Islet precursor cell (in vitro differentiated cells): ENCODE results near the gene SLC39A1.
"Not testable (repeated sequence)": the region's sequence is repeated elsewhere in the genome, so short reads cannot be mapped to it uniquely, and the experiment has no call there.

Experiments used
- DNase-seq: peaks from one replicate; pipeline ENCODE4 v3.0.0-alpha.2; 2018

The SLC39A1 gene

DNA sequence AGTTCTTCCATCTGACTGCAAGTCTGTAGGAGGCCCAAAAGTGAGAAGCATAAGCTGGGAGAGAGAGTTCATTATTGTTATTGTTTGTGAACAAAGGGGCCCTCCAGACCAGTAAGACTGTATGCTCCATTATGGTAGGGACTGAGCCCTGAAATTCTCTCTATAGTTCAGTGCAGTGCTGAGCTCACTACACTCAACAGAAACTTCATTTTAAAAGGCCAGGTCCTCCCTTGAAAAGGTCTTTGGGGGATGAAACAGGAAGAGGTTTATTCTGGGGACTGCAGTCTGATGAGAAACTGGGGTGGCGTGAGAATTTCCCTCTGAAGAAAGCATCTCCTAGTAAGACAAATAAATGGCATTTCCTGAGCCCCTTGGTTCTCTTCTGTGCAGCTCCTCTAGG lies 35.1 kb downstream of the SLC39A1 start:
- no peak for DNase-seq

DNA sequence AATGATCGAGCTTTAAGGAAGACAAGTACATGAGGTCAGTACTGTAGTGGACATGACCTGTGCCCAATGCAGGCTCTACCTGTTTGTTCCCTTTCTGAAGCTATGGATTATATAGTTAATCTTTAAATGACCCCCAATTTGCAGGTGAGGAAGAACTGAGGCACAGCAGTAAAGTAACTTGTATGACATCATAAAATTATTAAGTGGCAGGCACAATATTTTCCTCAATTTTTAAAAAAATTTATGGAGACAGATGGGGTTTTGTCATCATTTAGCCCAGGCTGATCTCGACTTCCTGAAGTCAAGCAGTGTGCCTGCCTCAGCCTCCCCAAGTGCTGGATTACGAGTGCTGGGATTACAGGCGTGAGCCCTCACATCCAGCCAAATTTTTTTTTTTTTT lies 36.9 kb downstream of the SLC39A1 start:
- DNase-seq: no peak

DNA sequence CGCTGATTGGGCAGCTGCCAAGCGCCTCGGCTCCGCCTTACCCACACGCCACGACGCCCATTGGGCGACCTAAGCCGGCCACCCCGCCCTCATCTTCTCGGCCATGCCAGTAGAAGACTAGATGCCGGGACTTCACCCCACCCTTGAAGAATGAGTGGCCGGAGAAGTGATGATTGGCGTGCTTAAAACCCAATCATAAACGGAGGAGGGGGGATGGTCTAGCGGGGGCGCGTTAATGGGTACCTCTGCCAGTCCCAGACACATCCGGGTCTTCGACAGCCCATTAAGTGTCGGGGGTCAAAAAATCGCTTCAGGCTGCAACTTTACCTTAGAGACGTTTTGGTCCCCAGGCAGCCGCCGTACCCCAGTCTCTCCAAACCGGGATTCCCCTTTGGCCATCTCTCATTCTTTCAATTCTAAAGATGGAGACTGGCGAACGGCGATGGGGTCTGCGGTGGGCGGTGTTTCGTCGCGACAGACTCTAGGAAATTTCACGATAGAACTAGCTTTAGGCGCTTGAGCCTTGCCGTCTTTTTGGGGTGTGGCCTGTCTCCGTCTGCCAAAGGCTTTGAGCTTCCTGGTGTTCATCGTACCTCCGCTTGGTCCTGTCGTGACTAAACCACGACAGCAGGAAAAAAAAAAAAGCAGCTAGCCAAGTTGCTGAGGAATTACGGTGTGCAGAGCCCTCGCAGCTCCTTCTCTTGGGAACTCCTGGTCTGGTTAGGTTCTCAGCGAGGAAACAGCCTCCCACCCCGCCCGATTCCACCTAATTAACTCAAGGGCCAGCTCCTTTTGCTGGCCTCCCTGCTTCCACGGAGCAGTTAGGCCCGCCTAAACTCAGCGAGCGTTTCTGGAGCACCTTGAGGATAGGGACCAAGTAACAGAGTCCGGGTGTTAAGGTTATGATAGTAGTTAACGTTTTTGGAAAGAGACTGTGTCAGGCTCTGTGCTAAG lies 40.1 kb downstream of the SLC39A1 start, which contains the start of gene GATAD2B:
Gene GATAD2B, minus strand, starts transcription at position 1 of the 954 bp plus-strand sequence. CDS start 94,625 bp downstream, outside the sequence.
- peak; percentile 100 for DNase-seq

DNA sequence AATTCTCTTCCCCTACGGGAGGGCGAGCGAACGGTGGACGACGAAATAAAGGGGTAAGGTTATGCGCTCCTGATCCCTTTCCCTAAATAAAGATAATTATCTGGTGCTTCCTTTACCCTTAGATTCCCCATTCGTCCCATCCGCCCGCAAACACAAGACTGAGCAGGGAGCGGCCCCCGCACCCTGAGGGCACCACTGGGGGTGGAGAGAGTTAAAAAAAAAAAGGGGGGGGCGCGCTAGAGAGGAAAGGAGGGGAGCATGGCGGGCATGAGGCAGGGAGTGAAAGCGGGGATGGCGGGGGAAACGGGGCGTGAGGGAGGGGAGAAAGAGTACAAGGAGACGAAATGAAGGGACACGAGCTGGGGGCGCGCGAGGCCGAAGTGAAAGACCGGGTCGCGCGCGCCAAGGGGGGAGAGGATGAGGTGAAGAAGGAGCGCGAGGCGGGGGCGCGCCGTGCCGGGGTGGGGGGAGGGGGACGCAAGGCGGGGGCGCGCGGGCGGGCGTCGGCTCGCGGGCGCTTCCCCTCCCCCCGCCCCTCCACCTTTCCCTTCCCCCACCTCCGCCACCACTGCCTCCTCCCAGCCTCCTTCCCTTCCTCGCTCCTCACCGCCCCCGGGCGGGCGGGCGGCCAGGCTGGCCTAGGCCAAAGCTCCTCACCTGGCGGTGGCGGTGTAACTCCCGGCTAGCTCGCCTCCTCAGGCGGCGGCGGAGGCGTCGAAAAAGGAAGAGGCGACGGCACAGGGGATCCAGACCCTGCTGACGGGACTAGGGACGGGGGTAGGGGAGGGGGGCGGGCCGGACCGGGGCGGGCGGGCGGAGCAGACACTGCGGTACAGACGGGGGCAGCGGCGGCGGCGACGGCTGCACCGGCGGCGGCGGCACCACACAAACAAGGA lies 41.0 kb downstream of the SLC39A1 start:
- DNase-seq: peak; percentile 91

DNA sequence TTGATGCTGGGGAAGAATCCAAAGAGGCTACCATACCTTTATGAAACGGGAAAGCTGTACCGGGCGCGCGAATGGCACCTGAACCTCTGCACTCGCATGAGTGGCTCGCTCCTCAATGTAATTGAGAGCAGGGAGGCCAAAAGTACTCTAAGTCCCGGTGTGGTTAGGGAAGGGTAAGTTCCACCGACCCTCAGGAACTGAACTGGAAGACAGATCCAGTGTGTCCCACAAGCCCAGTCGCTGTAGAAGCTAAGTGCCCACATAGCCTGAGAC lies 41.6 kb downstream of the SLC39A1 start:
- DNase-seq: peak; percentile 61

DNA sequence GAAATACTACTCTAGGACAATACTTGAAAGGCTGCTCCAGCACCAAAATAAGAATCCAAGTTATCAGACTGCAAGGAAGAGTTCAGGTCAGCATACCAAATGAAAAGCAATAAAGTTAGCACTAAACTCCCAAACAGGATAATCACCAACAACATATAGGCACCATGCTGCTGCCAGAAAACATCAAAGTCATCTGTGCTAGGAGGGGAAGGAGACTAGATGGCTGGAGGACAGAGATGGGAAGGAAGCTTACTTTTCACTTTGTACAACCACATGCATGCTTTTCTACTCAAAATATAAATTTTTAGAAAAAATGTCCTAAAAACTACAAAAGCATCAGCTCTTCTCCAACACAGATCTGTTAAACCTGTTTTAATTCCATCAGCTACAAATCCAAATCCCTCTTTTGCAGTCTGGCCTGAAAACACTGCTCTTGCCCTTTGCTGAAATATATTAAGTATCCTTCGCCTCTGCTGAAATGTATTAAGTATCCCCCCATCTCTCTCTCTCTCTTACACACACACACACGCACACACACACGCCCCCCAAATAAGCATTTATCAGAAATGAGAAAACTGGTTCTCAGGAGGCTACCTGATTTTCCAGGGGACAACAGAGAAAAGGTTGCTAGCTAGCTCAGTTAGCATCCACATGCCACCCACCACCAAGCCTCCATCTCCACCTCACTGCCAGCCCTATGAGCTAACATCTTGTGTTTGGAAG lies 42.1 kb downstream of the SLC39A1 start:
- no peak for DNase-seq

DNA sequence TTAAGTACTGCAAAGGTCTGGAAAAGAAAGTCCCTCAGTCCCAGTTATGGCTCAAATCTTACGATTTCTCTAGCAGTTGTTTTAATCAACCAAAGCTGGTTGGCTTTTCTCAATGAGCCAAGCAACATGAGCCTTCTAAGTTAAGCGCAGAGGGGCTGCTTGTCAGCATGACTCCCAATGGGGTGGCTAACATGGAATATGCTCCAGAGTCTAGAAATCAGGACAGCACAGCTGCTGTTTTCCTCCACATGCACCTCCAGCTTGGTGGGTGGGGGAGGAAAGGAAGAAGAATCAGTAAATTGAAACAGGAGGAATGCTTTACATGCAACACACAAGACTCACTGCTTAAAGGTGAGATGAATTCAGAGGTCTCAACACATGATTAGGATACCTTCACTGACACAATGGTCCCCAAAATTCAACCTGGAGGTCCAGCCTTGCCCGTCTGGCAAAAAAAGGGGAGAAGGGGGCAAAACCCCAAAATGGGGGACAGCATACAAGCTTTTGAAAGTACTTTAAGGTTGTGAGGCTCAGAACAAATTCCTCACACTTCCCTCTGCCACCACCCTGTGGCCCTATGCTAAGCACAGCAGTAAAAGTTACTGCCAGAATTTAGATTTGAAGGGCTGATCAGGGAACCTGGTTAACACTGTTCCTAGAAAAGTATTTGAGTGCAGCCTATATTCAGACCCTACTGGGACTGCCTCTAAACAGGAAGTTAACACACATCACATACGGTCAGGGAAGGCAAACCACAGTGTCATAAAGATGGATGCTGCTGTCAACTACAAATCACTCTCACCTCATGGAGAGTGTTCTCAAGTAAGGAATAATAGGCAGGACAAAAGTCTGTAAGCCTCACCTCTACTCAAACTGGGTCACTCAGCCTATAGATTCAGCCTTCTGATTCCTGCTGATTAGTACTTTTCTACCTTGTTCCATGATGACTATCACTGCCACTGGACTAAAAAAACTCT lies 43.2 kb downstream of the SLC39A1 start:
- DNase-seq: peak; percentile 49

DNA sequence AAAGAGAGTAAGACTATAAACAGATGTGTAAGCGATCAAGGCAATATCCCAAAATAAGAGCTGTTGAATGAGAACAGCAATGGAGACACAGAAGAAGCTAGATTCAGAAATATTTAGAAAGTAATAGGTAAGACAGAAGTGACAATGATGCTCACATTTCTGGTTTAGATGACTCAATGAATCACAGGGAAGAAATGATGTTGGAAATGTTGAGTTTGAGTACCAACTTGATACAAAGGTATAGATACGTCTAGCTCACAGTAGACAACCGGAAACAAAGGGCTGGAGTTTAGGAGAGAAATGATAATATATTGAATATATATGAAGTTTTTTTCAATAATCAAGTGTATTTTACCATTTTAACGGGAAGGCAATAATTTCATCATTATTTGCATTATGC lies 47.0 kb downstream of the SLC39A1 start:
- DNase-seq: no peak

DNA sequence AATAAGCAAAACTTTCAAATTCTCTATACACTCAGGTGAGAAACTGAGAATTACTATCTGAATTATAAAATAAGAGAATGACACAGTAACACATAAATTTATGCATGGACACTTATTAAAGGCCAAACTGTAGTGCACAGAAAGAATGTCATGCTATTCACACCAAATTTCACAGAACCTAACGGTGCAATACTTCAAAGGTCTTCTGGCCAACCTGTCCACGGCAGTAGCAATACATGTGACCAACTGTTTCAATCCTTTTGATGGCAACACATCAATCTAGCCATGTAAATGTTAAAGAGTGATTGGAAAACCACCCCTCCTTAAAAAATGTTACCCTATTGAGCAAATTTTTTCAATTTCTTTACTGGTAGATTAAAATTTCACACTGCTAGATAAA lies 51.0 kb downstream of the SLC39A1 start:
- DNase-seq: no peak

DNA sequence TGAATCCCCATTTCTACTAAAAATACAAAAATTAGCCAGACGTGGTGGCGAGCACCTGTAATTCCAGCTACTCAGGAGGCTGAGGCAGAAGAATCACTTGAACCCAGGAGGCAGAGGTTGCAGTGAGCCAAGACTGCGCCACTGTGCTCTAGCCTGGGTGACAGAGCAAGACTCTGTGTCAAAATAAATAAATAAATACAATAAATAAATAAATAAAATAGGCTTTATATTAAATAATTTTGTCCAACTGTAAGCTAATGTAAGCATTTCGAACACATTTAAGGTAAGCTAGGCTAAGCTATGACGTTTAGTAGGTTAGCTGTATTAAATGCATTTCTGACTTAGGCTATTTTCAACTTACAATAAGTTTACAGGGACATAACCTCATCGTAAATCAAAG lies 52.8 kb downstream of the SLC39A1 start:
- not testable (repeated sequence) for DNase-seq
